ENCODE results near the gene TMEM63B. TPM values are rescaled to one million over a fixed set of nuclear protein-coding genes. Genes with fewer than 3 reads are reported as not detected.
"Not testable (repeated sequence)": the region's sequence is repeated elsewhere in the genome, so short reads cannot be mapped to it uniquely, and the experiment has no call there.

Gene TMEM63B
- polyA plus RNA-seq, 1 donor, result 34.4 TPM

DNA sequence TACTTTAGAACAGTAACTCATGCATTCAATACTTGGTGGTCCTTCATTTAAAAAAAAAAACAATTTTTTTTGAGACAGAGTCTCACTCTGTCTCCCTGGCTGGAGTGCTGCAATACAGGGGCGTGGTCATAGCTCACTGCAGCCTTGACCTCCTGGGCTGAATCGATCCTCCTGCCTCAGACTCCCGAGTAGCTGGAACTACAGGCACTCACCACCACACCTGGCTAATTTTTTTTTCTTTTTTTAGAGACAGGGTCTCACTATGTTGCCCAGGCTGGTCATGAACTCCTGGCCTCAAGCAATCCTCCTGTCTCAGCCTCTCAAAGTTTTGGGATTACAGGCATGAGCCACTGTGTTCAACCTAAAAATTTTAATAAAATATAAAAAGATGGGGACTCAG is 17.2 kb downstream of the TMEM63B start:
- H3K36me3 ChIP-seq (ENCODE audit: control insufficient read depth, insufficient read depth, low read length), result peaks cover 75% of the 10 kb centered on the region
- DNase-seq; H3K27me3 ChIP-seq (ENCODE audit: control insufficient read depth, insufficient read depth, low read length); H3K9me3 ChIP-seq (ENCODE audit: control insufficient read depth, low read depth, low read length); H3K27ac ChIP-seq (ENCODE audit: low read length); H3K4me1 ChIP-seq (ENCODE audit: control insufficient read depth, insufficient read depth, low read length); H3K4me3 ChIP-seq (ENCODE audit: low read length): not testable (repeated sequence)
- no CpG with 5 or more reads among the region's 3 CpGs for WGBS (ENCODE audit: insufficient coverage, low lambda C conversion rate)

DNA sequence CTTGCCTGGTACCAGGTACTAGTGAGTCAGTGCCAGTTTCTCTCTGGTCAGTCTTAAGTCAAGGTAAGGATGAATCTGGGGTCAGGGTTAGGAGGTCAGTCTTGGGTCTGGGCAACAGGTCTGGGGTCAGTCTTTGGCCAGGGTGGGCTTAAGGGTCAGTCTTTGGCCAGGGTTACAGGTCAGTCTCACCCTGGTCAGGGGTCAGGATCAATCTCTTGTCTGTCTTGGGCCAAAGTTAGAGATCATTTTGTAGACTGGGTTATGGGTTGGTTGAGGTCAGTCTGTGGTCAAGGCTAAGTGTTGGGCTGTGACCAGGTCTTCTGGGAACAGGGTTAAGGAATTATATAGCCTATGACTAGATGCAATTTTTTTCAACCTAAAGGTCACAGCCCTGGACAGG is 18.5 kb downstream of the TMEM63B start:
- Histone ChIP-seq H3K27ac (ENCODE audit: low read length) (no peak overlapping the region), H3K36me3 (ENCODE audit: control insufficient read depth, insufficient read depth, low read length) (peaks cover 65% of the 10 kb centered on the region)
- no peak for DNase-seq

DNA sequence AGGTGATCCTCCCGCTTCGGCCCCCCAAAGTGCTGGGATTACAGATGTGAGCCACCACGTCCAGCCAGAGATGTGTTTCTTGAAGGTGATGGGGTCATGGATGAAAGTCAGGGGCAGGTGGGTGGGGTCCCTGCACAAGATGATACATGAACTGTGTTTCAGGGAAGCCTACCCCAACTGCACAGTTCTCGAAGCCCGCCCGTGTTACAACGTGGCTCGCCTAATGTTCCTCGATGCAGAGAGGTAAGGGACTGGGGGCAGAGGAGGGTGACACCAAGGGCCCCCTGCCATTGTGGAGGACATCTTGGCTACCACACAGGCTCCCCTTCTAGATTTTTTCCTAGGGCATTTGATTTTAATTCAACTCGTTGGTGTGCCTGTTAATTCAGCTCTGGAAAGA is 19.3 kb downstream of the TMEM63B start:
- H3K9me3 ChIP-seq (ENCODE audit: control insufficient read depth, low read depth, low read length), result no peaks in the 10 kb centered on the region
- H3K27ac ChIP-seq (ENCODE audit: low read length), result no peak overlapping the region
- H3K4me3 ChIP-seq (ENCODE audit: low read length), result no peak overlapping the region
- H3K4me1 ChIP-seq (ENCODE audit: control insufficient read depth, insufficient read depth, low read length), result no peaks in the 10 kb centered on the region
- no peaks in the 10 kb centered on the region for H3K27me3 ChIP-seq (ENCODE audit: control insufficient read depth, insufficient read depth, low read length)
- no peak for DNase-seq
- 93% methylated on average over 3 of the region's 10 CpGs for WGBS (ENCODE audit: insufficient coverage, low lambda C conversion rate)
- H3K36me3 ChIP-seq (ENCODE audit: control insufficient read depth, insufficient read depth, low read length), result peaks cover 57% of the 10 kb centered on the region

More for the DNA sequence above, 18.5 kb downstream of the TMEM63B start:
- Histone ChIP-seq H3K4me3 (ENCODE audit: low read length) (no peak overlapping the region), H3K4me1 (ENCODE audit: control insufficient read depth, insufficient read depth, low read length) (no peaks in the 10 kb centered on the region), H3K27me3 (ENCODE audit: control insufficient read depth, insufficient read depth, low read length) (no peaks in the 10 kb centered on the region), H3K9me3 (ENCODE audit: control insufficient read depth, low read depth, low read length) (no peaks in the 10 kb centered on the region)

DNA sequence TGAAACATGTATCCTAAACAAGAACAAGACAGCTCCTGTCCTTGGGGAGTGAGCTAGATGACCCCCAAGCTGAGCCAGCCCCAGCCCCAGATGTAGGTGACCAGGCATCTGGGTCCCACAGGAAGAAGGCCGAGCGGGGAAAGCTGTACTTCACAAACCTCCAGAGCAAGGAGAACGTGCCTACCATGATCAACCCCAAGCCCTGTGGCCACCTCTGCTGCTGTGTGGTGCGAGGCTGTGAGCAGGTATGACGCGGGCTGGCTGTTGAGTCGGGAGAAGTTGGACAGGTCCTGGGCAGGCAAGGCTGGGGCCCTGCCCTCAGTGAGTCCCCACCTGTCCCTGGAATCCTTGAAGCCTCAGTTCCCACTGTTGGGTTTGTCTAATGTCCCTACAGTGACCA is 19.9 kb downstream of the TMEM63B start:
- H3K27ac ChIP-seq (ENCODE audit: low read length), result no peak overlapping the region
- DNase-seq, result no peak
- H3K4me3 ChIP-seq (ENCODE audit: low read length), result no peak overlapping the region
- H3K36me3 ChIP-seq (ENCODE audit: control insufficient read depth, insufficient read depth, low read length), result peaks cover 57% of the 10 kb centered on the region
- no peaks in the 10 kb centered on the region for H3K27me3 ChIP-seq (ENCODE audit: control insufficient read depth, insufficient read depth, low read length)
- H3K4me1 ChIP-seq (ENCODE audit: control insufficient read depth, insufficient read depth, low read length), result no peaks in the 10 kb centered on the region
- no peaks in the 10 kb centered on the region for H3K9me3 ChIP-seq (ENCODE audit: control insufficient read depth, low read depth, low read length)
- WGBS (ENCODE audit: insufficient coverage, low lambda C conversion rate), result no CpG with 5 or more reads among the region's 7 CpGs

DNA sequence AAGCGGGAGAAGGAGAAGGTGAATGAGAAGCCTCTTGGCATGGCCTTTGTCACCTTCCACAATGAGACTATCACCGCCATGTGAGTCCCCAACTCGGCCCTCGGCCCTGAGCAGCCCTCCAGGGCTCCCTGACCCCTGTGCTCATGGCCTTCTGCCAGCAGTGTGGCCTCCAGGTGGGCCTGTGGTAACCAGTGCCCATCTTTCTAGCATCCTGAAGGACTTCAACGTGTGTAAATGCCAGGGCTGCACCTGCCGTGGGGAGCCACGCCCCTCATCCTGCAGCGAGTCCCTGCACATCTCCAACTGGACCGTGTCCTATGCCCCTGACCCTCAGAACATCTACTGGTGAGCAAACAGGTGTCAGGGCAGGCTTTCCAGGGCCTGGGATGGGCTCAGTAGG is 21.0 kb downstream of the TMEM63B start:
- H3K36me3 ChIP-seq (ENCODE audit: control insufficient read depth, insufficient read depth, low read length), result peaks cover 59% of the 10 kb centered on the region
- H3K9me3 ChIP-seq (ENCODE audit: control insufficient read depth, low read depth, low read length), result no peaks in the 10 kb centered on the region
- no peak overlapping the region for H3K4me3 ChIP-seq (ENCODE audit: low read length)
- H3K27ac ChIP-seq (ENCODE audit: low read length), result no peak overlapping the region
- peaks cover 3% of the 10 kb centered on the region for H3K4me1 ChIP-seq (ENCODE audit: control insufficient read depth, insufficient read depth, low read length)
- no peak for DNase-seq
- WGBS (ENCODE audit: insufficient coverage, low lambda C conversion rate), result no CpG with 5 or more reads among the region's 9 CpGs
- H3K27me3 ChIP-seq (ENCODE audit: control insufficient read depth, insufficient read depth, low read length), result no peaks in the 10 kb centered on the region

DNA sequence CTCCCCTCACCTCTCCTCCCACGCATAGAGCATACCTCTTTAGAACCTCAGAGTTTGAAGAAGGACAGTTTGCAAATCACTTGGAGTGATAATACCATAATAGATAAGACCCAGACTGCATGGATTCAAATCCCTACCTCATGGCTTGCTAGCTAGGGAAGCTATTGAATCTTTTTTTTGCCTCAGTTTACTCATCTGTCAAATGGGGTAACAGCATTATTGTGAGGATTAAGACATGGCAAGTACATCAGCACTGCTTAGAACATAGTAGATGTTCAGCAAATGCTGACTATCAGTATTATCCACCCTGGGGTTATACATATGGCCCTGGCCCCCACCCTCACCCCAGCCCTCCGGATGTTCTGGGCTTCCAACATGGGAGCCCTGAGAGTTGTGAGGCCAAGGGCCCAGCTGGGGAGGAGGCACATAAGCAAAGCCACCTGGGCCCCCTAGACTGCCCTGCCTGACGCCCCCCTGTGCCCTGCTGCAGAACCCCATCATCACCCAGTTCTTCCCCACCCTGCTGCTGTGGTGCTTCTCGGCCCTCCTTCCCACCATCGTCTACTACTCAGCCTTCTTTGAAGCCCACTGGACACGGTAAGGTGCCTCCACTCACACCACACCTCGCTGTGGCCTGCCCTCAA is 22.1 kb downstream of the TMEM63B start:
- WGBS (ENCODE audit: insufficient coverage, low lambda C conversion rate), result no CpG with 5 or more reads among the region's 7 CpGs
- no peaks in the 10 kb centered on the region for H3K27me3 ChIP-seq (ENCODE audit: control insufficient read depth, insufficient read depth, low read length)
- H3K36me3 ChIP-seq (ENCODE audit: control insufficient read depth, insufficient read depth, low read length), result peaks cover 61% of the 10 kb centered on the region
- H3K4me3 ChIP-seq (ENCODE audit: low read length), result no peak overlapping the region
- no peaks in the 10 kb centered on the region for H3K9me3 ChIP-seq (ENCODE audit: control insufficient read depth, low read depth, low read length)
- H3K27ac ChIP-seq (ENCODE audit: low read length), result no peak overlapping the region
- DNase-seq, result no peak
- peaks cover 3% of the 10 kb centered on the region for H3K4me1 ChIP-seq (ENCODE audit: control insufficient read depth, insufficient read depth, low read length)

DNA sequence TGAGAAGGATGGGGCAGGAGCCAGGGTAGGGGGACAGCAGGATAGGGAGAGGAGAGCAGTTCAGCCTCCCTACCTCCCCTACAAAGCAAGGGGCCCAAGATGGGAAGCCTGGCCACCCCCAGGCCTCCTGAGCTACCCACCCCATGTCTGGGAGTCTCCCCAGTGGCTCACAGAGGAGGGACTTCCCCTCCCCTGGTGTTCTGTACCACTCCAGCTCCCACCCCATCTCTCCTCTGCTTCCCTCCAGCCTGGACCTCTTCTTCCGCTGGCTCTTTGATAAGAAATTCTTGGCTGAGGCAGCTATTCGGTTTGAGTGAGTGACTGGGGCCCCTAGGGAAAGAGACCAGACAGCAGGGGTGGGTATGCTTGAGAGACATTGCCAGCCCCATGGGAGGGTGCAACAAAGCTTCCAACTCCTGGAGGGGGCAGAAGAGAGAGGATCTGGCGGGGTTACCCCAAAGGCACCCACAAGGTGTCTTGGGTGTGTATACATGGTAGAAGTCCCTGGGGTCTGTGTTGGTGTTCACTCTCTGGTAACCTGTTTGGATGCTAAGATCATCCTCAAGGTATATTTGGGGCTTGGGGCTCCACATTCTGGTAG is 23.1 kb downstream of the TMEM63B start:
- Histone ChIP-seq H3K27me3 (ENCODE audit: control insufficient read depth, insufficient read depth, low read length) (no peaks in the 10 kb centered on the region), H3K36me3 (ENCODE audit: control insufficient read depth, insufficient read depth, low read length) (peaks cover 59% of the 10 kb centered on the region), H3K4me1 (ENCODE audit: control insufficient read depth, insufficient read depth, low read length) (peaks cover 9% of the 10 kb centered on the region), H3K4me3 (ENCODE audit: low read length) (no peak overlapping the region), H3K27ac (ENCODE audit: low read length) (no peak overlapping the region), H3K9me3 (ENCODE audit: control insufficient read depth, low read depth, low read length) (no peaks in the 10 kb centered on the region)
- no CpG with 5 or more reads among the region's 3 CpGs for WGBS (ENCODE audit: insufficient coverage, low lambda C conversion rate)
- DNase-seq, result no peak

DNA sequence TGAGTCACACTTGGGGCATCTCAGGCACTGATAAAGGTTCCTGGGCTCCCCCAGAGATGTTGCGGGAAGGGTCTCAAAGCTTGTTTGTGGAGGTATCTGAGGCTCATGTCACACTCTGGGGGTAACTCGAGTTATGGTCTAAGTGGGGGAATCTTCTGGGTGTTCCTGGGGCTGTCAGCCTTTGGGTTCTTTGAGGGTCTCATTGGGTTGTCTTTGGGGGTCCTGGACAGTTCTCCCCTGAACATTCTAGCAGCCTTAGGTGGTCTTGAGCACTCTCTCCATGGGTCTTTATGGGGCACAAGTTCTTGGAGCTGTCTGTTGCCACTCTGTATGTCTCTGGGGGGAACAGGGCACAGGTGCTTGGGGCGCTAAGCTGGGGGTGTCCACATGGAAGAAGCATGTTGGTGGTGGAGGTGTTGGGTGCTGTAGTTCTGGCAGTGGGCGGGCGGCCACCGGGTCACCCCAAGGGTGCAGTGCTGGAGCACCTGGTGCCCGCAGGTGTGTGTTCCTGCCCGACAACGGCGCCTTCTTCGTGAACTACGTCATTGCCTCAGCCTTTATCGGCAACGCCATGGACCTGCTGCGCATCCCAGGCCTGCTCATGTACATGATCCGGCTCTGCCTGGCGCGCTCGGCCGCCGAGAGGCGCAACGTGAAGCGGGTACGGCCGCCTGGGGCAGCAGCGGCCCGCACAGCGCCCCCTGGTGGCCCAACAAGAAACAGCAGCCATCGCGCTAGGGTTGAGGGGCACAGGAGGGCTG is 24.2 kb downstream of the TMEM63B start:
- H3K4me1 ChIP-seq (ENCODE audit: control insufficient read depth, insufficient read depth, low read length), result peaks cover 19% of the 10 kb centered on the region
- H3K4me3 ChIP-seq (ENCODE audit: low read length), result no peak overlapping the region
- no peaks in the 10 kb centered on the region for H3K27me3 ChIP-seq (ENCODE audit: control insufficient read depth, insufficient read depth, low read length)
- no CpG with 5 or more reads among the region's 31 CpGs for WGBS (ENCODE audit: insufficient coverage, low lambda C conversion rate)
- no peaks in the 10 kb centered on the region for H3K9me3 ChIP-seq (ENCODE audit: control insufficient read depth, low read depth, low read length)
- H3K36me3 ChIP-seq (ENCODE audit: control insufficient read depth, insufficient read depth, low read length), result peaks cover 51% of the 10 kb centered on the region
- no peak overlapping the region for H3K27ac ChIP-seq (ENCODE audit: low read length)
- DNase-seq, result peak; percentile 59 to 71

DNA sequence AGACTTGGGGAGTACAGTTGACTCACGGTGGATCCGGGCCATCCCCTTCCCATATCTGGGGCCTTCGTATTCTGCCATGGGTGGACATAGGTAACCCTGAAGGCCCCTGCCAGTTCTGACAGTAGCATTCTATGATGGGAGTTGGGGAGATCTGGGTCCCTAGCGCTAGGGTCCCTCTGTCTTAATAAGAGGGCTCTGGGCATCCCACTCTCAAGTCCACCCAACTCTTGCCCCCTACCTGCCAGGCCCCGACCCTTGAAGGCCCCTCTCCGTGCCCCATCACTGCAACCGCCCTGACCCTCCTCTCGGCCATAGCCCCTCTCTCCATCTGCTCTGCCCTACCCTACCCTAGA is 24.7 kb downstream of the TMEM63B start:
- WGBS (ENCODE audit: insufficient coverage, low lambda C conversion rate), result 100% methylated on average over 1 of the region's 8 CpGs
- Histone ChIP-seq H3K4me3 (ENCODE audit: low read length) (no peak overlapping the region), H3K36me3 (ENCODE audit: control insufficient read depth, insufficient read depth, low read length) (peaks cover 46% of the 10 kb centered on the region), H3K9me3 (ENCODE audit: control insufficient read depth, low read depth, low read length) (no peaks in the 10 kb centered on the region), H3K27me3 (ENCODE audit: control insufficient read depth, insufficient read depth, low read length) (no peaks in the 10 kb centered on the region), H3K27ac (ENCODE audit: low read length) (no peak overlapping the region), H3K4me1 (ENCODE audit: control insufficient read depth, insufficient read depth, low read length) (peaks cover 23% of the 10 kb centered on the region)
- DNase-seq, result no peak

DNA sequence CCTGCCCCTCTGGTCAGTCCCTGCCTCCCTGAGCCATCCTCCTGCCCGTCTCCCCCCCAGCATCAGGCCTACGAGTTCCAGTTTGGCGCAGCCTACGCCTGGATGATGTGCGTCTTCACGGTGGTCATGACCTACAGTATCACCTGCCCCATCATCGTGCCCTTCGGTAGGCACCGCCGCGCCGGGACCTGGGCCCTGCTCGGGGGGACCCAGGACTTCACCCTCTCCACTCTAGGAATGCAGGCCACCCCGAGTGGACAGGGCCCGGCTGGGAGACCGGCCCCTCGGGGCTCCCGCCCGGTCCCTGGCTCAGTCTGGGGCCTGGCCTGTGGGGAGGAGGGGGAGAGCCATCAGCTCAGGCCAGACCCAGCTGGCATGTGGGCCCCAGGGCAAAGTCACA is 25.2 kb downstream of the TMEM63B start:
- Histone ChIP-seq H3K27ac (ENCODE audit: low read length) (no peak overlapping the region), H3K4me1 (ENCODE audit: control insufficient read depth, insufficient read depth, low read length) (peaks cover 23% of the 10 kb centered on the region), H3K36me3 (ENCODE audit: control insufficient read depth, insufficient read depth, low read length) (peaks cover 43% of the 10 kb centered on the region), H3K9me3 (ENCODE audit: control insufficient read depth, low read depth, low read length) (no peaks in the 10 kb centered on the region), H3K27me3 (ENCODE audit: control insufficient read depth, insufficient read depth, low read length) (no peaks in the 10 kb centered on the region), H3K4me3 (ENCODE audit: low read length) (no peak overlapping the region)
- DNase-seq, result no peak
- no CpG with 5 or more reads among the region's 19 CpGs for WGBS (ENCODE audit: insufficient coverage, low lambda C conversion rate)

Measured in large intestine (tissue), 3 donors.